Mucosa of descending colon (tissue), 3 donors: ENCODE results near the gene HIVEP1. TPM values are rescaled to one million over a fixed set of nuclear protein-coding genes. Genes with fewer than 3 reads are reported as not detected.
"Not testable (repeated sequence)": the region's sequence is repeated elsewhere in the genome, so short reads cannot be mapped to it uniquely, and the experiment has no call there.

Experiments
- ATAC-seq: fragments of 200-7000 bp; cut with Tn5 transposase; one replicate; pipeline ENCODE4 v1.9.1; 2020; ENCODE audit warnings: mild to moderate bottlenecking, moderate library complexity
- DNase-seq, 3 donors: peaks; one replicate each; pipeline ENCODE4 v3.0.0-alpha.2; 2020
- H3K36me3 ChIP-seq: fragments of 200-600 bp; one replicate; pipeline ENCODE4 v1.8.0; 2021; ENCODE audit warnings: low read depth, mild to moderate bottlenecking
- H3K4me1 ChIP-seq: fragments of 200-600 bp; one replicate; pipeline ENCODE4 v1.8.0; 2021; ENCODE audit warnings: low read depth, mild to moderate bottlenecking
- H3K4me3 ChIP-seq: fragments of 200-600 bp; one replicate; pipeline ENCODE4 v1.8.0; 2021; ENCODE audit warnings: mild to moderate bottlenecking
- H3K9me3 ChIP-seq: fragments of 200-600 bp; one replicate; pipeline ENCODE4 v1.8.0; 2021; ENCODE audit warnings: mild to moderate bottlenecking
- CTCF ChIP-seq: fragments of 200-600 bp; IDR thresholded peaks from one replicate; pipeline ENCODE4 v1.8.0; 2022; ENCODE audit warnings: antibody characterized with exemption, mild to moderate bottlenecking
- intact Hi-C, 2 donors: fragments of 100-400 bp; cut with DNase I in 1 of 2; cut with micrococcal nuclease in 1 of 2; formaldehyde crosslinking; loops; one replicate each; pipeline versions ENCODE4 v1.11.0 to v1.11.1; 2022; cut with DNase I, micrococcal nuclease
- total RNA-seq, 3 donors: library from RNA; stranded (reverse); fragmentation: NEBNext Ultra II Directional in 2 of 3; extraction: Animal tissue kit (Norgen Biotek cat#: 25700) in 2 of 3; gene quantifications; one replicate each; pipeline versions ENCODE4 v1.2.1 to v1.2.4, GENCODE V29; 2021 to 2023
- donor health status: DM: no; HTN: no; CAD: no; lungs with moderate emphysema.
- donor health status: DM: no; HTN: no; CAD: no.
- donor health status: DM: no; HTN: yes; CAD: no.

The HIVEP1 gene
- total RNA-seq, 3 donors from 2014 or later = 27.6 to 37.3 (median 35.8) TPM

GRCh38 chr6:12105271-12105670, 93.2 kb downstream of the HIVEP1 start:
- no peak for DNase-seq
- peak; percentile 25 for ATAC-seq
- TF ChIP-seq CTCF = no peak

DNA sequence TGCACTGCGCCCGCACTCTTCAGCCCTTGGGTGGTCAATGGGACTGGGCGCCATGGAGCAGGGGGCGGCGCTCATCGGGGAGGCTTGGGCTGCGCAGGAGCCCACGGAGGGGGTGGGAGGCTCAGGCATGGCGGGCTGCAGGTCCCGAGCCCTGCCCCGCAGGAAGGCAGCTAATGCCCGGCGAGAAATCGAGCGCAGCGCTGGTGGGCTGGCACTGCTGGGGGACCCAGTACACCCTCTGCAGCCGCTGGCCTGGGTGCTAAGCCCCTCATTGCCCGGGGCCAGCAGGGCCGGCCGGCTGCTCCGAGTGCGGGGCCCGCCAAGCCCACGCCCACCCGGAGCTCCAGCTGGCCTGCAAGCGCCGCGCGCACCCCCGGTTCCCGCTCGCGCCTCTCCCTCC, 96.3 kb downstream of the HIVEP1 start:
- H3K9me3 ChIP-seq, intact Hi-C loops, H3K4me3 ChIP-seq, H3K36me3 ChIP-seq, H3K4me1 ChIP-seq, DNase-seq, ATAC-seq: not testable (repeated sequence)

More at GRCh38 chr6:12105271-12105670, 93.2 kb downstream of the HIVEP1 start:
- no peaks in the 10 kb centered on the region for H3K36me3 ChIP-seq
- no peaks in the 10 kb centered on the region for H3K4me1 ChIP-seq
- intact Hi-C loops = no loop called here
- no peak overlapping the region for H3K4me3 ChIP-seq
- H3K9me3 ChIP-seq = no peaks in the 10 kb centered on the region

- H3K36me3 ChIP-seq = no peaks in the 10 kb centered on the region
- H3K9me3 ChIP-seq = no peaks in the 10 kb centered on the region
- TF ChIP-seq CTCF = no peak
- DNase-seq (no peak), ATAC-seq (no peak)
- no peaks in the 10 kb centered on the region for H3K4me1 ChIP-seq
- intact Hi-C loops = no loop called here
- no peak overlapping the region for H3K4me3 ChIP-seq
Measured at GRCh38 chr6:12110523-12111362, 98.6 kb downstream of the HIVEP1 start.

DNA sequence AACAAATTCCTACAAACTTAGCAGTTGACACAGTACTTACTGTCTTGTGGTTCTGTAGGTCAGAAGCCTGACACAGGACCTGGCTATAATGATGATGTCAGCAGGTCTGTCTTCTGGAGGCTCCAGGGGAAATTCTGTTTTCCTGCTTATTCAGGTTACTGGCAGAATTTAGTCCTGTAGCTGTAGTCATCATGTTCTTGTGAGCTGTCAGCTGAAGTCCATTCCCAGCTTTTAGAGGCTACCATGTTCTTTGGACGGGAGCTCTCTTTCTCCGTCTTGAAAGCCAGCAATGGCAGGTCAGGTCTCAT, 99.2 kb downstream of the HIVEP1 start:
- TF ChIP-seq CTCF = no peak
- no peak for ATAC-seq
- Histone ChIP-seq H3K36me3 (no peaks in the 10 kb centered on the region), H3K4me1 (no peaks in the 10 kb centered on the region), H3K4me3 (no peak overlapping the region), H3K9me3 (no peaks in the 10 kb centered on the region)
- DNase-seq = no peak
- intact Hi-C loops = no loop called here

GRCh38 chr6:12112540-12113189, 100.6 kb downstream of the HIVEP1 start:
- DNase-seq (peak in 1 of 3 donors; percentile 27), ATAC-seq (no peak)
- H3K4me1 ChIP-seq = no peaks in the 10 kb centered on the region
- no peaks in the 10 kb centered on the region for H3K36me3 ChIP-seq
- TF ChIP-seq CTCF = no peak
- no peak overlapping the region for H3K4me3 ChIP-seq
- intact Hi-C loops = no loop called here
- no peaks in the 10 kb centered on the region for H3K9me3 ChIP-seq

DNA sequence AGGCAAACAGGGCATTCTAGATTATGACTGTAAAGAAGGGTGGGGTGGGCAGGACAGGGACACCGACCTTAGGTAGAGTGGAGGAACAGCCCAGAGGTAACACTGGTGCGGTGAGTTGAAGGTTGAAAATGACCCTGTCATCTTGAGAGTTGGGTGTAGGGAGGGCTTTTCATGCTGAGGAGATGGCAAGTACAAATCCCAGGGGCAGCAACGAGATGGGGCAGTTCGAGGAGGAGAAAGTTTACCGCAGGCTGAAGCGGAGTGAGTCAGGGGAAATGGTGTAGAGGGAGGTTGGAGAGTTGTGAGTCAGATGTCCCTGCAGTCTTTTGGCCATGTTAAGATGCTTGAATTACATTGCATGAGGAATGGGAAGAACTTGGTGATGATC, 101.1 kb downstream of the HIVEP1 start:
- Histone ChIP-seq H3K36me3 (no peaks in the 10 kb centered on the region), H3K4me1 (no peaks in the 10 kb centered on the region), H3K4me3 (no peak overlapping the region), H3K9me3 (no peaks in the 10 kb centered on the region)
- intact Hi-C loops = no loop called here
- peak; percentile 19 for ATAC-seq
- DNase-seq = no peak
- TF ChIP-seq CTCF = no peak
